HG03460 (cell line): ENCODE measurements around the gene TMED5.

Experiments
- ATAC-seq: cut with Tn5 transposase; IDR thresholded peaks from one replicate; pipeline ENCODE4 v1.9.1; 2021; ENCODE audit not compliant: unreplicated experiment

The TMED5 gene

DNA sequence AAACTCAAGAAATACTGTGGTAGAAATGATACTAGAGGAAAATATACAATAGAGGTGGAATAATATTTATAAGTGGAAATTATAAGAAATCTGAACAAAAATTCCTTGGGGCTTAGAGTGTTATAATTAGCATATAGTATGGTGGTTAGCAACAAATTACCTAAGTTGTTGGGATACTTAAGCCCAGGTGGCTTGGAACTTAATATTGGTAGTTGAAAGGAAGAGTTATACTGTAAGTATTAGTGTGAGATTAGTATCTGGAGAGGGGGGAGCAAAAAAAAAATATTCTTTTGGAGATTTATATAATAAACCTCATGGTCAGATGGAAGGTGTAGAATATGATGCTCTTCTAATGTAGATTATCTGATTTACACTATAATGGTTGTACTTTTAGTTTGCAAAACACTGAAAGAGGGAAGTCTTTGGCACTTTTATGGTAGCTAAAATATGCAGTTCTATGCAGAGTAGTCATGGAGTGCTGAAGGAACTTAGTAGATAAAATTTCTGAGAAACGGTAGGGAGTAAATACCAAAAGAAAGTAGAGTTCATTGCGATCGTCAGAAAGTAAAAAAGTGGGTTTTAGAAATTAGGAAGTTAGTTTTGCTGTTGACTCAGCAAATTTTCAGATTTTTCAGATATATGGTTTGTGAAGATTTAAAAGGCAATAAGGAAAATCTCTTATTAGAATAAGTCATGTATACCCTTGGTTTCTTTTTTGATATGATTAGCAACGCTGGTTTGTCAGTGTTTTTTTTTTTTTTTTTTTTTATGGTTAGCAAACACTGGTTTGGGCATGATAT is 55.5 kb downstream of the TMED5 start:
- ATAC-seq: no peak

DNA sequence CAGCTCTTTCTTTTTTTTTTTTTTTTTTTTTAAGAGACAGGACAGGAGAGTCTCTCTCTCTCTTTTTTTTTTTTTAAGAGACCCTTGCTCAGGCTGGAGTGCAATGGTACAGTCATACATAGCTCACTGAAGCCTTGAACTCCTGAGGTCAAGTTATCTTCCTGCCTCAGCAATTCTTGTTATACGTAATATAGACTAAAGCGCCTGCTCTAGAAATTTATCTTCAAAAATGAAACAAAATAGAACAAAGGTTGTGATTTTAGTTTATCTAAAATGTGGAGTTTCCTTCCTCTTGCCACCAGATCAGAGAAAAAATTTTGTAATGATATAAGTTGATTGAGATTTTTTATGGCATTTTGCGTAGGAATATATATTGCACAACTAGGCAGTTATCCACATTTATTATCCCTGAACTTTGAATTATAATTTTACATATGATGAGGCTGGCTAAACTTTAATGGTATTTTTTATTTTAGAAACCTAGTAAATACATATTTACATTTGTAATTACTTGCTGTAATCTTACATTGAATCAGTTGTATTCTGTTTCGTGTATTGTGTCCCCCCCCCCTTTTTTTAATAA is 56.9 kb downstream of the TMED5 start:
- no peak for ATAC-seq

DNA sequence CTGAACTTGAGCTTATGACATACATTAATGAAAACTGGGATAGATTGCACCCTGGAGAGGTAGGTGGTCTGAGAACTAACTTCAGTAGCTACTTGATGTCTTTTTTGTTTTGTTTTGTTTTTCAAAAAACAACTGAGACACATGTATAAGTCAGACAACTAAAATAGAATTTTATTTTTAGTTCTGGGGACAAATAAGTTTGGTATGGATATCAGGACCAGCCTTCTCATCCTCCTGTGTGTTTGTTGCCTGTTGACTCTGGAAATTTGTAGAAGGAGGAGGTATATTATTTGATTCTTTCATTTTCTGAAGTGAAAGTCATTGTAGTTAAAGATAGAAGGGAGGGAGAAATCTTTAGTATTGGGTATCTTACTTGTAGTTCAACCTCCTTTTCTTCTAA is 59.6 kb downstream of the TMED5 start:
- ATAC-seq: no peak

DNA sequence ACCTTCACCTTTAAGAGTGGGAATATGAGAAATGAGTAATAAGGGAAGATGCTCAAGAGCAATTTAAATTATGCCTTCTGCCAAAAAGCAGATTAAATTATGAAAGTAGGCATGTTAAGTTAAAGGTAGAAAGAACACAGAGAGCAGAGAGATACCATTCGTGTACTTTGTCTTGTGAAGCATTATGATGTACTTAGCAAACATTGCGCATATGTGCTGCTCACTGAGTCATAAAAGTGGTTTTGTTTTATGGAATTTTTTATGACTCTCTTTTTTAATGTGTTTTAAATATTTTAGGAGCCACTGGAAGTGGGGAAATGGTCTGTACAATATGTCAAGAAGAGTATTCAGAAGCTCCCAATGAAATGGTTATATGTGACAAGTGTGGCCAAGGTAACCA is 65.8 kb downstream of the TMED5 start:
- no peak for ATAC-seq

DNA sequence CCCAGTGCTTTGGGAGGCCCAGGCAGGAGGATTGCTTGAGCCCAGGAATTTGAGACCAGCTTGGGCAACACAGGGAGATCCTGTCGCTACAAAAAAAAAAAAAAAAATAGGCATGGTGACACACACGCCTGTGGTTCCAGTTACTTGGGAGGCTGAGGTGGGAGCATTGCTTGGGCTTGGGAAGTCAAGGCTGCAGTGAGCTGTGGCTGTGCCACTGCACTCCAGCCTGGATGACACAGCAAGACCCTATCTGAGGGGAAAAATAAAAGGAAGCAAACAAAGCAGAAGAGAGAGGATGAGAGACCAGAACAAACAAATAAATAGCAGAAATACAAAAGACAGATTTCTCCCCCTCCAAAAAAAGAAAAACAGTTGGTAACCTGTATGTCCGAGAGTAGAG is 67.1 kb downstream of the TMED5 start:
- no peak for ATAC-seq

DNA sequence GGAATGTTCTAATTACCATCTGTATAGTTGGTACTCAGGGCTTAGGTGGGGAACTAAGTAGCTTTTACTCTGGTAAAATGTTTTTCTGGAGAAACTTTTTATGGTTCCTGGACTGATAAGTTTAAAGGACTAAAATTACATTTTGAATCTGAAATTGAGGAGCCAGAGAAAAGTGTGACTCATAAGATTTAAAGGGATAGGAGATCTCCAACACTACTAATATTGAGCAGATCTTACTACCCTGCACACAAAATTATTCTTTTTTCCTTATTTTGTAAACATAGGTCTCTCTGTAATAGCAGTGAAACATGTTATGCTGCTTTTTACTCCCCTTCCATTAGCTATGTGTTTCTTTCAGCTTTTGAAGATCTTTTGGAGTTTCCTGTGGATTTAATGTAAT is 68.7 kb downstream of the TMED5 start:
- ATAC-seq: no peak

DNA sequence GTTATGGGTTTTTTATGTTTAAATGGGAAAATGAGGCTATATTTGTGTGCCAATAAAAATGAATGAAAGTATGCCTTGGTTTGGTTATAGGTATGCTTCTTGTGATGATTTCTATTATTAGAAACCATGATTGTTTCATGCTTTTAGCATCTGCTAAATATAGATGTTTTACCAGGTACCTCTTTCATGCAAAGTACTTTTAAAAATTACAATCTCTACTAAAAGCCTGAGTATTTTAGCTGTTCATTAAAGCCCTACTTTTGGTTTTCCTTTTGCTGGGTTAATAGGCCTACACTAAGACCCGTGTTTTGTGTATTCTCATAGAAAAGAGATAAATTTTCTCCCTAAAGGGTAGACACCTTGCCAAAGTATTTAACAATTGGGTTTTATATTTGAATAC is 69.1 kb downstream of the TMED5 start:
- ATAC-seq: no peak

DNA sequence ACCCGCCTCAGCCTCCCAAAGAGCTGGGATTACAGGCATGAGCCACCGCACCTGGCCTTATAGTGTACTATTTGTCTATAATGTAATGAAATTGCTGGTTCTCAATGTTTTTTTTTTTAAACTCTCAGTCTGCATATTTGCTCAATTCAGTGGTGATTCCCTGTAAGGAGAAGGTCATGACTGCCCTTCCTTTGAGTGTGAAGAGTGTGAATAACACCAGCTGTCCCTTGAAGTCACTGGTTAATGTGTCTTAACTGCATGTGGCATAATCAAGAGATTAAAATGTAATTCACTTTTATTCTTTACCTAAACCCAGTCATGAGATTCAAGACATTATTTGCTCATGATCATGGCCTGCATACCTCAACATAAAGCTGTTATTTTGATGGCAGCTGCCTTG is 70.6 kb downstream of the TMED5 start:
- no peak for ATAC-seq

DNA sequence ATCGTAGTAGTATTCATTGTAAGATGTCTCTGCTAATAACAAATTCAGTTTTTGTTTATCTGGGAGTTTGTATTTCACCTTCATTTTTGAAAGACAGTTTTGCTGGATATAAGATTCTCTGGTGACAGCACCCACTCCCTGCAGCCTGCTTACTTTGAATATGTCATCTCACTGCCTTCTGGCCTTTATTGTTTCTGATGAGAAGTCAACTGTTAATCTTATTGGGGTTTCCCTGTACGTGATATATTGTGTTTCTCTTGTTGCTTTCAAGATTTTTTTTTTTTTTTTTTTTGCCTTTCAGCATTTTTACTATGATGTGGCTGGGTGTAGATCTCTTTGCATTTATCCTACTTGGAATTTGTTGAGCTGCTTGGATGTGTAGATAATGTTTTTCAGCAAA is 71.9 kb downstream of the TMED5 start:
- no peak for ATAC-seq

DNA sequence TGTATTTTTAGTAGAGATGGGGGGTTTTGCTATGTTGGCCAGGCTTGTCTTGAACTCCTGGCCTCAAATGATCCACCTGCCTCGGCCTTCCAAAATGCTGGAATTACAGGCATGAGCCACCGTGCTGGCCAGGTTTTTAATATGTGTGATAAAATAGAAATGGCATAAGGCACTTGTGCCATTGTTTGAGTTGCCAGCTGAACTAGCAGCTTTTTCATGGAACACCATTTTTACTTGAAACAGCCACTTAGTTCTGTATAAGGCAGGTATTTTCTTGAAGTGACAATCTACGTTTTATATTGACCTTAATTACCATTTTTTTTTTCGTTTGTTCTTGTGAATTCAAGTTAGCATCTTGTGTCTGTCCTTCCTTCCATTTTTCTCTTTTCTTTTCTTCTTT is 72.8 kb downstream of the TMED5 start:
- no peak for ATAC-seq

DNA sequence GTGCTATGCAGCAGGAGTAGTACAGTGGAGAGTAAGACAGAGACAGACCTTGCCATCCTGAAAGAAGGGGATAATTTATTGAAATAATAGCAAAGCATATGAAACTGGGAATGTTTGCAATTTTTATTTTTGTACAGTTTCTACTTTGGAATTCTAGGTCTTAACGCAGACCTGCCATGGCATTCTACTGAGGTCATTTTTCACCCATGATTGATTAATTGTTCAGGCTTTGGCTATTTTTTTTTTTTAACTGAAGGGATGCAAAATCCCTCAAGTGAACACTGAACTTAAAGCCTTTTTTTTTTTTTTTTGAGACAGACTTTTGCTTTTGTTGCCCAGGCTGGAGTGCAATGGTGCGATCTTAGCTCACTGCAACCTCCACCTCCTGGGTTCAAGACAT is 74.0 kb downstream of the TMED5 start:
- no peak for ATAC-seq

DNA sequence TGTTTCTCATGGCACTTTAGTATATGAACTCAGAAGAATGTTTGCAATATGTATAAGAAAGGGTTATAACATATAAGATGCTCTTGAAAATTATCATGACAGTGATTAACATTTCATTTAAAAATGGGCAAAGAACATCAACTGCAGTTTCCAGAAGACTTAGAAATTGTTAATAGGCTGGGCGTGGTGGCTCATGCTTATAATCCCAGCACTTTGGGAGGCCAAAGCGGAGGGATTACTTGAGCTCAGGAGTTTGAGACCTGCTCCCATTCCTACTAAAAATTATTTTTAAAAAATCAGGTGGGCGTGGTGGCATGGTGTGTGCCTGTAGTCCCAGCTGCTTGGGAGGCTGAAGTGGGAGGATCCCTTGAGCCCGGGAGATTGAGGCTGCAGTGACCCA is 78.1 kb downstream of the TMED5 start:
- ATAC-seq: no peak
